Testis (tissue), 3 donors: ENCODE measurements around the gene PDZD8. TPM values are rescaled to one million over a fixed set of nuclear protein-coding genes. Genes with fewer than 3 reads are reported as not detected.

Experiments
- DNase-seq: peaks from one replicate; pipeline ENCODE4 v3.0.0-alpha.2; 2019
- H3K27ac ChIP-seq, 2 donors: fragments of 200-600 bp; sonication (generic); one replicate each; pipeline ENCODE4 v1.5.1; 2019
- H3K27me3 ChIP-seq: fragments of 200-600 bp; sonication (generic); one replicate; pipeline ENCODE4 v1.5.1; 2019
- H3K36me3 ChIP-seq: fragments of 200-600 bp; sonication (generic); one replicate; pipeline ENCODE4 v1.5.1; 2017; ENCODE audit warnings: low read depth; ENCODE audit errors: missing control alignments
- H3K4me1 ChIP-seq: fragments of 200-600 bp; sonication (generic); one replicate; pipeline ENCODE4 v1.5.1; 2019
- H3K4me3 ChIP-seq, 2 donors: fragments of 200-600 bp; sonication (generic); one replicate each; pipeline ENCODE4 v1.5.1; 2017 to 2019
- H3K9me3 ChIP-seq: fragments of 200-600 bp; sonication (generic); one replicate; pipeline ENCODE4 v1.5.1; 2017
- CTCF ChIP-seq, 3 experiments: fragments of 450-650 bp in 2 of 3; fragments of 200-600 bp in 1 of 3; sonication (generic) in 1 of 3; IDR thresholded peaks; one replicate each; pipeline ENCODE4 v1.5.1; 2016 to 2019; ENCODE audit warnings: antibody characterized with exemption in 3 of 3, mild to moderate bottlenecking in 2 of 3, moderate library complexity in 1 of 3
- POLR2A ChIP-seq: fragments of 450-650 bp; IDR thresholded peaks from one replicate; pipeline ENCODE4 v1.6.1; 2017; ENCODE audit warnings: antibody characterized with exemption, mild to moderate bottlenecking, moderate library complexity
- WGBS, 2 donors: methylation state at CpG; one replicate each; pipeline ENCODE4 v1.1.5; 2018; 5-methylcytosine and 5-hydroxymethylcytosine counted together
- intact Hi-C: fragments of 100-400 bp; cut with DNase I; formaldehyde crosslinking; loops from one replicate; pipeline ENCODE4 v1.15.1; 2023; ENCODE audit warnings: low total_unique reads
- polyA plus RNA-seq: library from polyadenylated mRNA; stranded (reverse); fragments of 350-450 nt; fragmentation: Illumina TruSeq; extraction: RNeasy Lipid Tissue Mini Kit (QIAGEN cat#74804); gene quantifications from one replicate; pipeline ENCODE4 v1.2.3, GENCODE V29; 2014; ENCODE audit warnings: low read depth, low replicate concordance; ENCODE audit not compliant: insufficient read depth
- total RNA-seq, 2 donors: library from RNA; depleted of rRNA; stranded (reverse); fragments of >200 nt; gene quantifications; one replicate each; pipeline ENCODE4 v1.2.3, GENCODE V29; 2016

Gene PDZD8
- total and polyA plus RNA-seq, 3 donors from 2014 or later: 49.6 to 120 (median 107) TPM

DNA sequence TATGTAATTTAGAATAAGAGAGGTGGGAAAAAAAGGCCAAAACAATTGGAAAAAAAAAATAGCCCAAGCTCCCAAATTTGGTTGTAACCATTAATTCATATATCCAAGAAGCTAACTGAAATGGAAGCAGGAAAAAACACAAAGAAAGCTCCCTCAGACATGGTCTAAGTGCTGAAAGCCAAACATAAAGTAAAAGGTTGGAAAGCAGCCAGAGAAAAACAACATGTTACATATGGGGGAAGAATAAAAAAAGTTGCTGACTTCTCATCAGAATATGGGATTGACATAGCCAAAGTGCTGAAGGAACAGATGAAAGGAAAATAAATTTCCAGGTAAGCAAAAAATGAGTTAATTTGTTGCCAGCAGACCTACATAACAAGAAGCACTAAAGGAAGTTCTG, 40.3 kb downstream of the PDZD8 start:
- no peaks in the 10 kb centered on the region for H3K36me3 ChIP-seq
- DNase-seq: no peak
- H3K4me1 ChIP-seq: no peaks in the 10 kb centered on the region
- no peak overlapping the region for H3K4me3 ChIP-seq
- H3K9me3 ChIP-seq: no peaks in the 10 kb centered on the region
- no peak for TF ChIP-seq CTCF (IDR thresholded peaks at IDR 0.05)
- TF ChIP-seq POLR2A: no peak
- intact Hi-C loops: no loop called here
- H3K27ac ChIP-seq: no peak overlapping the region
- H3K27me3 ChIP-seq: no peaks in the 10 kb centered on the region

GRCh38 chr10:117334066-117334465, 41.2 kb downstream of the PDZD8 start:
- WGBS, 2 donors: 91 to 100% methylated on average over 2 of the region's 2 CpGs
- no peak overlapping the region for H3K4me3 ChIP-seq
- no peak overlapping the region for H3K27ac ChIP-seq
- H3K4me1 ChIP-seq: no peaks in the 10 kb centered on the region
- TF ChIP-seq POLR2A (no peak), CTCF (IDR thresholded peaks at IDR 0.05) (no peak)
- no peaks in the 10 kb centered on the region for H3K9me3 ChIP-seq
- intact Hi-C loops: no loop called here
- no peaks in the 10 kb centered on the region for H3K27me3 ChIP-seq
- DNase-seq: no peak
- no peaks in the 10 kb centered on the region for H3K36me3 ChIP-seq

DNA sequence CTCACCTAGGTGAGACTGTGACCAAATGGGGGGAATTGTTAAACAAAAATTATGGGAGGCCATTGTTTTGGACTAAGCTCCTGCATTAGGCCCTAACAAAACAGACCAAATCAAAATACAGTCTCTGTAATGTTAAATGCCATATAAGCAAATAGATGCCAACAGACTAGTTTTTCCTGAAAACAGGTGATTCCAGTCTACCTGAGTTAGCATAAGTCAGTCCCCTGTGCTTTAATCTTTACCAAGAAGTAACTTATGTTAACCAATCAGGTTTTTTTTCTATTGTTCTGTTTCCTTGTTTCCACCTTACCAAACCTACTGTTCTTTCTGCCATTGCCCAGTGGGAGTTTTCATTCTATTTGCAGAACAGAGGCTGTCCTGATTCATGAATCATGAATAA, 48.0 kb downstream of the PDZD8 start:
- no peak for DNase-seq
- no peaks in the 10 kb centered on the region for H3K36me3 ChIP-seq
- no peaks in the 10 kb centered on the region for H3K27me3 ChIP-seq
- H3K9me3 ChIP-seq: no peaks in the 10 kb centered on the region
- intact Hi-C loops: no loop called here
- no peak overlapping the region for H3K4me3 ChIP-seq
- no peaks in the 10 kb centered on the region for H3K4me1 ChIP-seq
- H3K27ac ChIP-seq: no peak overlapping the region
- TF ChIP-seq POLR2A (no peak), CTCF (IDR thresholded peaks at IDR 0.05) (no peak)

- intact Hi-C loops: no loop called here
- WGBS, 2 donors: 95 to 96% methylated on average over 2 of the region's 2 CpGs
- H3K27ac ChIP-seq: no peak overlapping the region
These were observed 50.9 kb downstream of the PDZD8 start for GRCh38 chr10:117324367-117324766.

More at GRCh38 chr10:117324367-117324766, 50.9 kb downstream of the PDZD8 start:
- no peak for DNase-seq
- TF ChIP-seq CTCF (IDR thresholded peaks at IDR 0.05): no peak
- TF ChIP-seq POLR2A: no peak
- H3K4me1 ChIP-seq: no peaks in the 10 kb centered on the region
- no peaks in the 10 kb centered on the region for H3K36me3 ChIP-seq
- H3K9me3 ChIP-seq: no peaks in the 10 kb centered on the region
- no peaks in the 10 kb centered on the region for H3K27me3 ChIP-seq
- H3K4me3 ChIP-seq: no peak overlapping the region
